Suprapubic skin (tissue), 4 donors: Measurements from ENCODE around the gene CNGB1.

Source experiments
- CTCF ChIP-seq, 2 donors: fragments of 200-600 bp in 1 of 2; fragments of 450-650 bp in 1 of 2; sonication (generic) in 1 of 2; IDR thresholded peaks; one replicate each; pipeline ENCODE4 v1.5.1; 2016 to 2019; ENCODE audit warnings: antibody characterized with exemption in 2 of 2, mild to moderate bottlenecking in 1 of 2, moderate library complexity in 1 of 2
- POLR2A ChIP-seq, 2 donors: fragments of 450-650 bp; IDR thresholded peaks; one replicate each; pipeline ENCODE4 v1.6.1; 2017; ENCODE audit warnings: antibody characterized with exemption in 2 of 2, mild to moderate bottlenecking in 2 of 2, moderate library complexity in 2 of 2
- POLR2AphosphoS5 ChIP-seq, 3 donors: sonication (generic); formaldehyde crosslinking; IDR thresholded peaks; one replicate each; pipeline ENCODE4 v1.6.1; 2017; ENCODE audit warnings: antibody characterized with exemption in 3 of 3

- TF ChIP-seq CTCF (IDR thresholded peaks at IDR 0.05) (no peak), POLR2A (IDR thresholded peaks at IDR 0.05) (no peak), POLR2AphosphoS5 (IDR thresholded peaks at IDR 0.05) (no peak)
Measured at GRCh38 chr16:57961538-57961937, 9.4 kb downstream of the CNGB1 start.
